ENCODE measurements around the gene PCGF3. TPM values are rescaled to one million over a fixed set of nuclear protein-coding genes. Genes with fewer than 3 reads are reported as not detected.

PCGF3 gene
- total RNA-seq, 1 donor from 2014 or later = 23.0 TPM

DNA sequence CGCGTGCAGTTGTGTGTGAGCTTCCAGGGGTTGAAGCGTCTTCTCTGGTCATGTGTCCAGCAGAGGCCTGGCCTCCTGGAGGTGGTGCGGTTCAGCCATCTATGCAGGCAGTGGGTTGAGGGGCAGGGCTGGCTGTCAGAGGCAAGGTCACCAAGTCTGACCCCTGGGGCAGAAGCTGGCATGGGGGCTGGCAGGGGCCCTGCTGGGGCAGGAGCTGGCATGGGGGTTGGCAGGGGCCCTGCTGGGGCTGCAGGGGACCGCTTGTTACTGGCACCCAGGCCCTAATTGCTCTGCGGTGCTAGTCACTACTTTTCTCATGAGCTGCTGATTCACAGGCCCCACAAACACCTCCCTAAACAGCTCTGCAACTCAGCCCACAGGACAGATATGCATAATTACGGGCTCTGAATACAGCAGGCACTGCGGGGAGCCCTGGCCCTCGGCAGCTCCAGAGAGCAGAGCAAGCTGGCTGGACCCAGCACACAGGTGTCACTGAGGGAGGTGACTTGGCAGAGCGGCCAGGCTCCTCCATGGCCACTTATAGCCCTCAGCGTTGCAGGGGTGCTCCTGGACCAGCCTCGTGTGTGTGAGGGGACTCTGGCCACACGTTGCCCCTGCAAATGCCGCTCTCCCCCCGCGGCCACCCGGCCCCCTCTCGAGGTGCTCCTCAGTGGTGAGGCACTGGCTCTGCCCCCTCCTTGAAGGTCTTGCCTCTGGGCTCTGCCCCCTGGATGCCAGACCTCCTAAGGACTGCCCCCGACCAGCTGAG is 87.6 kb downstream of the PCGF3 start:
- Histone ChIP-seq H3K9ac (ENCODE audit: low read depth in 1 of 3, low read length in 3 of 3) (no peak overlapping the region), H3K4me3 (ENCODE audit: low read length in 3 of 3) (no peak overlapping the region), H3K36me3 (ENCODE audit: control insufficient read depth in 3 of 3, insufficient read depth in 3 of 3, low read length in 3 of 3) (no peaks in the 10 kb centered on the region), H3K27me3 (ENCODE audit: control insufficient read depth in 3 of 3, insufficient read depth in 3 of 3, low read length in 3 of 3) (peaks cover 66 to 71% (median 67%) of the 10 kb centered on the region in 3 donors), H3K27ac (ENCODE audit: low read depth, low read length) (no peak overlapping the region), H3K4me1 (ENCODE audit: control insufficient read depth in 3 of 3, insufficient read depth in 3 of 3, low read length in 3 of 3) (peaks cover 0 to 13% (median 6%) of the 10 kb centered on the region in 3 donors), H3K9me3 (ENCODE audit: control insufficient read depth in 3 of 3, low read length in 3 of 3) (no peaks in the 10 kb centered on the region)

DNA sequence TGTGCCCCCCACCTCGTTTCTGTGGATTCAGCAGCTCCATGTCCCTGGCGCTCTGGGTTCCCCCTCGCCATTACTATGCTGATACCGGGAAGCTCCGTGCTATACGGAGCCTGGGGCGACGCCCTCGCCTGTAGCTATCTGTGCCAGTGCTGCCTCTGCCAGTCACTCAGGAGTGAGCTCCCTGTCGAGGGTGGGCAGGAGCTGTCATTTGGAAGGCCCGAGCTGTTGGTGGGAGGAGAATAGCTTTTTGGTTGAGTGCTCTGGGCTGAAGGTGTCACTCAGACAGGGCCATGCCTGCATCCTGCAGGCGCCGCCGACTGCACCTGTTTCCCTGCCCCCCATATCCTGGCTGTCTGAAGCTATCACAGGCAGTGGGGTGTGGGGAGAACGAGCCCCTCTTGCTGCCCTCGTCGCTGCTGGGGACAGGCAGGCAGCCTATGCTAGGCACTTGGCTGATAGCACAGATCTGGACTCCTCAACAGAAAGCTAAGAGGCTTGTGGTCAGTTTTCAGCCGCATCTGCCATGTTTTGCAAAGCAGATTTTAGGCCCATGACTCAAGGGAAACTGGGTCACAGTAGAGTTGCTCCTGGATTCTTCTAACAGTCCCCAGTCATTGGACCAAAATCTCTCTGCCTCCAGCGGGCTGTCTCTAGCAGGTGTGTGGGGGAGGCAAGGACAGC is 88.4 kb downstream of the PCGF3 start:
- no peaks in the 10 kb centered on the region for H3K36me3 ChIP-seq (ENCODE audit: control insufficient read depth in 3 of 3, insufficient read depth in 3 of 3, low read length in 3 of 3)
- H3K4me1 ChIP-seq (ENCODE audit: control insufficient read depth in 3 of 3, insufficient read depth in 3 of 3, low read length in 3 of 3) = peaks cover 0 to 7% (median 6%) of the 10 kb centered on the region in 3 donors
- no peak overlapping the region for H3K9ac ChIP-seq (ENCODE audit: low read depth in 1 of 3, low read length in 3 of 3)
- H3K27me3 ChIP-seq (ENCODE audit: control insufficient read depth in 3 of 3, insufficient read depth in 3 of 3, low read length in 3 of 3) = peaks cover 61 to 66% (median 65%) of the 10 kb centered on the region in 3 donors
- no peak overlapping the region for H3K4me3 ChIP-seq (ENCODE audit: low read length in 3 of 3)
- no peaks in the 10 kb centered on the region for H3K9me3 ChIP-seq (ENCODE audit: control insufficient read depth in 3 of 3, low read length in 3 of 3)
- H3K27ac ChIP-seq (ENCODE audit: low read depth, low read length) = no peak overlapping the region

DNA sequence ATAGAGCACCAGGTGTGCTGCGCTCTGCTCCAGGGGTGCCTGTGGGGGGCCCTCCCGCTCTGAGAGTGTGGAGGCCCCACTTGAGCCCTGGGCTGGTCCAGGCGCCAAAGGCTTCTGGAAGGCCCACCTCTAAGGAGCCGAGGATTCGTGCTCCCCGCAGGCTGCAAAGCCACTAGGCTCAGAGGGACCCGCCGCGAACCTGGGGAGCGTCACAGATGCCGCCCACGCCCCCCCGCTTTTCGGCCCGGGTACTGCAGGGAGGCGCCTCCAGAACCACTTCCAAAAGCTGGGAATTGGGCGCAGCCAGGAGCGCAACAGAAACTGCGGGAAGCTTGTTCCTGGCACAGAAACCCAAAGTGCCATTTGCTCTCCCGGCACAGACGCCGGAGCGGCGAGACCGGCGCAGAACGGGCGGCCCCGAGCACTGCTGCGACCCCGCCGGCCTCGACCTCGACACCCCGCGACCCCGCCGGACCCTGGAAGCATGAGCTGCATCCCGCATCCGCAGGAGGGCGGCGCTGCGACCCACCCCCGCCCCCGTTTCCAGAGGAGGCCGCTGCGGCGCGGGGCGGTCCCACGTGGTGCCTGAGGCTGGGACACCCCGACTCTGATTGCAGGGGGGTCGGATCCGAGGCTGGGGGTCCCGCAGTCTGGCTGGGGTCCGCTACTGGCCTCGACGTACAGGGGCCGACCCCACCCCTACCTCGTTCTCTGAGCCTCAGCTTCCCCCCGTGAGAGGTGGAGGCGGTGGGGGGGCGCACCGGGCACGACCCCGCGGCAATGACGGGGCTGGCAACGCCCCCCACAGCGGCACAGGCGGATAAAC is 89.5 kb downstream of the PCGF3 start:
- H3K27ac ChIP-seq (ENCODE audit: low read depth, low read length) = no peak overlapping the region
- no peaks in the 10 kb centered on the region for H3K9me3 ChIP-seq (ENCODE audit: control insufficient read depth in 3 of 3, low read length in 3 of 3)
- H3K36me3 ChIP-seq (ENCODE audit: control insufficient read depth in 3 of 3, insufficient read depth in 3 of 3, low read length in 3 of 3) = no peaks in the 10 kb centered on the region
- peak overlapping the region in 1 of 3 donors; percentile 17 for H3K4me3 ChIP-seq (ENCODE audit: low read length in 3 of 3)
- H3K4me1 ChIP-seq (ENCODE audit: control insufficient read depth in 3 of 3, insufficient read depth in 3 of 3, low read length in 3 of 3) = peaks cover 0 to 7% (median 5%) of the 10 kb centered on the region in 3 donors
- H3K9ac ChIP-seq (ENCODE audit: low read depth in 1 of 3, low read length in 3 of 3) = peak overlapping the region in 1 of 3 donors; percentile 16
- peaks cover 56 to 63% (median 61%) of the 10 kb centered on the region in 3 donors for H3K27me3 ChIP-seq (ENCODE audit: control insufficient read depth in 3 of 3, insufficient read depth in 3 of 3, low read length in 3 of 3)

- H3K4me3 ChIP-seq (ENCODE audit: low read length in 3 of 3) = no peak overlapping the region
- H3K36me3 ChIP-seq (ENCODE audit: control insufficient read depth in 3 of 3, insufficient read depth in 3 of 3, low read length in 3 of 3) = no peaks in the 10 kb centered on the region
- no peak overlapping the region for H3K9ac ChIP-seq (ENCODE audit: low read depth in 1 of 3, low read length in 3 of 3)
- H3K9me3 ChIP-seq (ENCODE audit: control insufficient read depth in 3 of 3, low read length in 3 of 3) = no peaks in the 10 kb centered on the region
- no peak overlapping the region for H3K27ac ChIP-seq (ENCODE audit: low read depth, low read length)
- H3K4me1 ChIP-seq (ENCODE audit: control insufficient read depth in 3 of 3, insufficient read depth in 3 of 3, low read length in 3 of 3) = peaks cover 0 to 7% (median 5%) of the 10 kb centered on the region in 3 donors
- H3K27me3 ChIP-seq (ENCODE audit: control insufficient read depth in 3 of 3, insufficient read depth in 3 of 3, low read length in 3 of 3) = peaks cover 50 to 58% (median 56%) of the 10 kb centered on the region in 3 donors
Observed at GRCh38 chr4:795726-796119, 90.1 kb downstream of the PCGF3 start.

DNA sequence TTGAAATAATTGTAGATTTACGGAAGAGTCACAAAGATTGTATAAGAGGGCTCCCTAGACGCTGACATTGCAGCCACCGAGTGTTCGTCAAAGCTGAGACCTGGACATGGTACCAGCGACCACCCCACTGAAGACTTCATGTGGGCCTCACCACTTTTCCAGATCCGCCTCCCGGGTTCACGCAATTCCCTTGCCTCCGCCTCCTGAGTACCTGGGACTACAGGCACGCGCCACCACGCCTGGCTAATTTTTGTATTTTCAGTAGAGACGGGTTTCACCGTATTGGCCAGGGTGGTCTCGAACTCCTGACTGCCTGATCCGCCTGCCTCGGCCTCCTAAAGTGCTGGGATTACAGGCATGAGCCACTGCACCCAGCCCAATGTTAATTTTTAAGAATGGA is 90.6 kb downstream of the PCGF3 start:
- Histone ChIP-seq H3K27me3 (ENCODE audit: control insufficient read depth in 3 of 3, insufficient read depth in 3 of 3, low read length in 3 of 3) (peaks cover 49 to 58% (median 55%) of the 10 kb centered on the region in 3 donors), H3K9me3 (ENCODE audit: control insufficient read depth in 3 of 3, low read length in 3 of 3) (no peaks in the 10 kb centered on the region), H3K4me1 (ENCODE audit: control insufficient read depth in 3 of 3, insufficient read depth in 3 of 3, low read length in 3 of 3) (peaks cover 0 to 7% (median 5%) of the 10 kb centered on the region in 3 donors), H3K9ac (ENCODE audit: low read depth in 1 of 3, low read length in 3 of 3) (no peak overlapping the region), H3K27ac (ENCODE audit: low read depth, low read length) (no peak overlapping the region), H3K4me3 (ENCODE audit: low read length in 3 of 3) (no peak overlapping the region), H3K36me3 (ENCODE audit: control insufficient read depth in 3 of 3, insufficient read depth in 3 of 3, low read length in 3 of 3) (no peaks in the 10 kb centered on the region)

GRCh38 chr4:797066-797465 is 91.4 kb downstream of the PCGF3 start:
- no peak overlapping the region for H3K27ac ChIP-seq (ENCODE audit: low read depth, low read length)
- no peak overlapping the region for H3K4me3 ChIP-seq (ENCODE audit: low read length in 3 of 3)
- H3K9me3 ChIP-seq (ENCODE audit: control insufficient read depth in 3 of 3, low read length in 3 of 3) = peaks cover 0 to 4% (median 0%) of the 10 kb centered on the region in 3 donors
- H3K36me3 ChIP-seq (ENCODE audit: control insufficient read depth in 3 of 3, insufficient read depth in 3 of 3, low read length in 3 of 3) = no peaks in the 10 kb centered on the region
- H3K27me3 ChIP-seq (ENCODE audit: control insufficient read depth in 3 of 3, insufficient read depth in 3 of 3, low read length in 3 of 3) = peaks cover 47 to 51% (median 47%) of the 10 kb centered on the region in 3 donors
- no peak overlapping the region for H3K9ac ChIP-seq (ENCODE audit: low read depth in 1 of 3, low read length in 3 of 3)
- peaks cover 0 to 7% (median 5%) of the 10 kb centered on the region in 3 donors for H3K4me1 ChIP-seq (ENCODE audit: control insufficient read depth in 3 of 3, insufficient read depth in 3 of 3, low read length in 3 of 3)

DNA sequence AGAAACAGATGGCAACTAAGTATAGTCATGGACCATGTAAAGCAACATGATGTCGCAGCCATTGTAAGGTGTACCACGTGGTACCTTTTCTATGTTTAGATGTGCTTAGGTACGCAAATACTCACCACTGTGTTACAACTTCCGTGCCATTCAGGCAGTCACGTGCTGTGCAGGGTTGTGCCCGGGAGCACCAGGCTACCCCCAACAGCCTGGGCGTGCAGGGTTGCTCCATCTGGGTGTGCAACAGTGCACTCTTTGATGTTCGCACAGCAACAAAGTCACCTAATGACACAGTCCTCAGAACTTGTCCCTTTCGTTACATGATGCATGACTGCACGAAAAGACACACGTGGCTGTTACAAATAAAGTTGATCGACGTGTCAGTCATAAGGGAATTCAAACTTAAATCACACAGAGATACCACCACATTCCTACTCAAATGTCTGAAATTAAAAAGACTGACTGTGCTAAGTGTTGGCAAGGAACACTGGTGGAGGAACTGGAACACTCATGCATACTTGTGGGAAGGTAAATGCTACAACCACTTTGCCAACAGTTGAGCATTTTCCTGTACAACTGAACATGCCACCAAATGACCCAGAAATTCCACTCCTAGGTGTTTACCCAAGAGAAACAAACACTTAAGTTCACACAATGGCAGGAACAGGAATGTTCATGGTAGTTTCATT is 95.9 kb downstream of the PCGF3 start:
- Histone ChIP-seq H3K9me3 (ENCODE audit: control insufficient read depth in 3 of 3, low read length in 3 of 3) (peaks cover 0 to 4% (median 4%) of the 10 kb centered on the region in 3 donors), H3K27me3 (ENCODE audit: control insufficient read depth in 3 of 3, insufficient read depth in 3 of 3, low read length in 3 of 3) (peaks cover 18 to 26% (median 20%) of the 10 kb centered on the region in 3 donors), H3K4me3 (ENCODE audit: low read length in 3 of 3) (no peak overlapping the region), H3K4me1 (ENCODE audit: control insufficient read depth in 3 of 3, insufficient read depth in 3 of 3, low read length in 3 of 3) (no peaks in the 10 kb centered on the region), H3K9ac (ENCODE audit: low read depth in 1 of 3, low read length in 3 of 3) (no peak overlapping the region), H3K36me3 (ENCODE audit: control insufficient read depth in 3 of 3, insufficient read depth in 3 of 3, low read length in 3 of 3) (no peaks in the 10 kb centered on the region), H3K27ac (ENCODE audit: low read depth, low read length) (no peak overlapping the region)

DNA sequence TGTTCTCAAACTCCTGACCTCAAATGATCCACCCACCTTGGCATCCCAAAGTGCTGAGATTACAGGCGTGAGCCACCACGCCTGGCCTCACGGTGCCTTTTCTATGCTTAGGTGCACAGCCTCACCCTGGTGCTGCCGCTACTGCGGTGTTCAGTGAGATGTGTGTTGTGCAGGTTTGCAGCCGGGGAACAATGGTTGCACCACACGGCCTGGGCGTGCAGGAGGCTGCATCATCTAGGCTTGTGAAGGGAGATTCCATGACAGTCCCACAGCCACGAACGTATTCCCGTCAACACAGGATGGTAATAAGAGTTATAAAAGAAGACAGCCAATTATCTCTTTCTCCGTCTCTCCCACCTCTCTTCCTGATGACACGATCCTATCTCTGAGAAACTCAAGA is 98.3 kb downstream of the PCGF3 start:
- Histone ChIP-seq H3K36me3 (ENCODE audit: control insufficient read depth in 3 of 3, insufficient read depth in 3 of 3, low read length in 3 of 3) (no peaks in the 10 kb centered on the region), H3K9me3 (ENCODE audit: control insufficient read depth in 3 of 3, low read length in 3 of 3) (peaks cover 0 to 4% (median 4%) of the 10 kb centered on the region in 3 donors), H3K9ac (ENCODE audit: low read depth in 1 of 3, low read length in 3 of 3) (no peak overlapping the region), H3K4me3 (ENCODE audit: low read length in 3 of 3) (no peak overlapping the region), H3K27me3 (ENCODE audit: control insufficient read depth in 3 of 3, insufficient read depth in 3 of 3, low read length in 3 of 3) (peaks cover 13 to 19% (median 17%) of the 10 kb centered on the region in 3 donors), H3K27ac (ENCODE audit: low read depth, low read length) (no peak overlapping the region), H3K4me1 (ENCODE audit: control insufficient read depth in 3 of 3, insufficient read depth in 3 of 3, low read length in 3 of 3) (no peaks in the 10 kb centered on the region)

DNA sequence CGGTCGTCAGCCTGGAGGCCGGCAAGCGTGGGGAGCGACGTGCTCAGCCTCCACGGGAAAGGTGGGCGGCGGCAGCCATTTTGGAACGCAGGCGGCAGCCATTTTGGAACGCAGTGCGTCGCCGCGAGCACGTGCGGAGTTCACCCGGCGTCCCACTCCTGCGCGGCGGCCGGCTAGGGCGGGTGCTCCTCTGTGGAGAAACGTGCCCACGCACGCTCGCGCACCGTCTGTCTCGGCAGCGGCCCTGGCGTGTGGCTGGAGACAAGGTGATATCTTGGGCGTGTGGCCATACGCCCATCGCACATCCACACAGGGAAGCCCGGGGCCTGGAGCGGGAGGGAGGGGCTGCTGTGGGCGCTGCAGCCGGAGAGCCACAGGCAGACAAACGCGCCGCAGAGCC is 99.2 kb downstream of the PCGF3 start:
- Histone ChIP-seq H3K4me3 (ENCODE audit: low read length in 3 of 3) (no peak overlapping the region), H3K36me3 (ENCODE audit: control insufficient read depth in 3 of 3, insufficient read depth in 3 of 3, low read length in 3 of 3) (no peaks in the 10 kb centered on the region), H3K9me3 (ENCODE audit: control insufficient read depth in 3 of 3, low read length in 3 of 3) (peaks cover 0 to 4% (median 4%) of the 10 kb centered on the region in 3 donors), H3K27ac (ENCODE audit: low read depth, low read length) (no peak overlapping the region), H3K4me1 (ENCODE audit: control insufficient read depth in 3 of 3, insufficient read depth in 3 of 3, low read length in 3 of 3) (no peaks in the 10 kb centered on the region), H3K27me3 (ENCODE audit: control insufficient read depth in 3 of 3, insufficient read depth in 3 of 3, low read length in 3 of 3) (peaks cover 13 to 19% (median 17%) of the 10 kb centered on the region in 3 donors), H3K9ac (ENCODE audit: low read depth in 1 of 3, low read length in 3 of 3) (no peak overlapping the region)
